H9 (cell line): ENCODE results near the gene CABP4. TPM values are rescaled to one million over a fixed set of nuclear protein-coding genes. Genes with fewer than 3 reads are reported as not detected.

Experiments
- DNase-seq: peaks from one replicate; pipeline ENCODE4 v3.0.0-alpha.2; 2017
- H2AFZ ChIP-seq: one replicate; pipeline ENCODE4 v1.6.1; 2013; ENCODE audit warnings: mild to moderate bottlenecking, low read length, control low read depth, moderate library complexity
- H2AK5ac ChIP-seq: 2 replicates; pipeline ENCODE4 v1.6.1; 2013; ENCODE audit warnings: low read length, control low read depth, mixed read lengths; ENCODE audit not compliant: insufficient read length
- H2BK120ac ChIP-seq: one replicate; pipeline ENCODE4 v1.6.1; 2013; ENCODE audit warnings: low read depth, mild to moderate bottlenecking, low read length, control low read depth, inconsistent platforms; ENCODE audit not compliant: poor library complexity, severe bottlenecking
- H2BK12ac ChIP-seq: 2 replicates; pipeline ENCODE4 v1.6.1; 2013; ENCODE audit warnings: low read length, control low read depth, mixed read lengths, low read depth; ENCODE audit not compliant: insufficient read length
- H2BK15ac ChIP-seq: 2 replicates; pipeline ENCODE4 v1.6.1; 2013; ENCODE audit warnings: low read depth, low read length, control low read depth
- H2BK20ac ChIP-seq: one replicate; pipeline ENCODE4 v1.6.1; 2013; ENCODE audit warnings: low read depth, mild to moderate bottlenecking, low read length, control low read depth, inconsistent platforms; ENCODE audit not compliant: poor library complexity, severe bottlenecking
- H2BK5ac ChIP-seq: 2 replicates; pipeline ENCODE4 v1.6.1; 2013; ENCODE audit warnings: low read length, control low read depth, mixed read lengths; ENCODE audit not compliant: insufficient read length
- H3K14ac ChIP-seq: 2 replicates; pipeline ENCODE4 v1.6.1; 2013; ENCODE audit warnings: low read length, control low read depth; ENCODE audit not compliant: insufficient read depth
- H3K18ac ChIP-seq: 2 replicates; pipeline ENCODE4 v1.6.1; 2013; ENCODE audit warnings: low read depth, mild to moderate bottlenecking, mixed read lengths, low read length, control low read depth; ENCODE audit not compliant: insufficient read length
- H3K23ac ChIP-seq: 2 replicates; pipeline ENCODE4 v1.6.1; 2013; ENCODE audit warnings: low read length, control low read depth, mixed read lengths, low read depth; ENCODE audit not compliant: insufficient read length
- H3K23me2 ChIP-seq: 2 replicates; pipeline ENCODE4 v1.6.1; 2013; ENCODE audit warnings: low read depth, mild to moderate bottlenecking, mixed read lengths, low read length, control low read depth; ENCODE audit not compliant: insufficient read length, poor library complexity, severe bottlenecking
- H3K27ac ChIP-seq: 2 replicates; pipeline ENCODE4 v1.5.1; 2013; ENCODE audit warnings: low read length, control low read depth, mixed read lengths, low read depth; ENCODE audit not compliant: insufficient read length
- H3K27me3 ChIP-seq: 2 replicates; pipeline ENCODE4 v1.6.1; 2013; ENCODE audit warnings: low read length, control low read depth, inconsistent platforms; ENCODE audit not compliant: insufficient read depth
- H3K4ac ChIP-seq: 2 replicates; pipeline ENCODE4 v1.6.1; 2013; ENCODE audit warnings: low read depth, mild to moderate bottlenecking, control low read depth, inconsistent platforms, low read length, moderate library complexity
- H3K4me1 ChIP-seq: 2 replicates; pipeline ENCODE4 v1.6.1; 2013; ENCODE audit warnings: low read length, control low read depth, inconsistent platforms; ENCODE audit not compliant: insufficient read depth
- H3K4me2 ChIP-seq: 2 replicates; pipeline ENCODE4 v1.6.1; 2013; ENCODE audit warnings: low read length, control low read depth, mixed read lengths; ENCODE audit not compliant: insufficient read length, insufficient read depth
- H3K56ac ChIP-seq: 2 replicates; pipeline ENCODE4 v1.6.1; 2013; ENCODE audit warnings: low read depth, mild to moderate bottlenecking, mixed read lengths, low read length, control low read depth; ENCODE audit not compliant: insufficient read length
- H3K79me1 ChIP-seq: 2 replicates; pipeline ENCODE4 v1.6.1; 2013; ENCODE audit warnings: low read depth, mild to moderate bottlenecking, moderate library complexity, low read length, control low read depth, inconsistent platforms; ENCODE audit not compliant: insufficient read depth, poor library complexity, severe bottlenecking
- H3K79me2 ChIP-seq: 2 replicates; pipeline ENCODE4 v1.6.1; 2013; ENCODE audit warnings: low read length, control low read depth, inconsistent platforms; ENCODE audit not compliant: insufficient read depth
- H3K9ac ChIP-seq: 2 replicates; pipeline ENCODE4 v1.6.1; 2013; ENCODE audit warnings: low read length, control low read depth, mixed read lengths; ENCODE audit not compliant: insufficient read length; ENCODE audit errors: extremely low read depth
- H3K9me3 ChIP-seq: one replicate; pipeline ENCODE4 v1.6.1; 2013; ENCODE audit warnings: low read depth, low read length, inconsistent platforms; ENCODE audit not compliant: control insufficient read depth
- H3T11ph ChIP-seq: one replicate; pipeline ENCODE4 v1.6.1; 2013; ENCODE audit warnings: mild to moderate bottlenecking, low read length, control low read depth, inconsistent platforms
- H4K20me1 ChIP-seq: one replicate; pipeline ENCODE4 v1.6.1; 2013; ENCODE audit not compliant: control insufficient read depth, insufficient read length, insufficient read depth
- H4K5ac ChIP-seq: 2 replicates; pipeline ENCODE4 v1.6.1; 2013; ENCODE audit warnings: low read depth, mild to moderate bottlenecking, mixed read lengths, low read length, control low read depth; ENCODE audit not compliant: insufficient read length
- H4K8ac ChIP-seq: replicated peaks from 2 replicates; pipeline ENCODE4 v1.6.1; 2013; ENCODE audit warnings: low read length, control low read depth, mixed read lengths, low read depth; ENCODE audit not compliant: insufficient read length
- H4K91ac ChIP-seq: 2 replicates; pipeline ENCODE4 v1.6.1; 2013; ENCODE audit warnings: low read depth, mild to moderate bottlenecking, moderate library complexity, mixed read lengths, low read length, control low read depth; ENCODE audit not compliant: insufficient read length
- H3K27ac Mint-ChIP-seq, 3 experiments: 2 replicates in 2 of 3; 3 replicates in 1 of 3; pipeline ENCODE4 v1.8.0; 2020 to 2021; ENCODE audit warnings: mixed read lengths in 3 of 3, mild to moderate bottlenecking in 1 of 3, moderate library complexity in 1 of 3
- H3K27me3 Mint-ChIP-seq: 2 replicates; pipeline ENCODE4 v1.8.0; 2021; ENCODE audit warnings: low read depth, mild to moderate bottlenecking, moderate library complexity, mixed read lengths
- H3K36me3 Mint-ChIP-seq, 3 experiments: 2 replicates in 2 of 3; 3 replicates in 1 of 3; pipeline ENCODE4 v1.8.0; 2020 to 2021; ENCODE audit warnings: low read depth in 3 of 3, mixed read lengths in 3 of 3; ENCODE audit not compliant: insufficient read depth in 1 of 3
- H3K4me1 Mint-ChIP-seq, 2 experiments: 2 replicates each; pipeline ENCODE4 v1.8.0; 2020; ENCODE audit warnings: mixed read lengths in 2 of 2
- H3K4me3 Mint-ChIP-seq, 2 experiments: 2 replicates in 1 of 2; 3 replicates in 1 of 2; pipeline ENCODE4 v1.8.0; 2020 to 2021; ENCODE audit warnings: mild to moderate bottlenecking in 2 of 2, mixed read lengths in 2 of 2, moderate library complexity in 1 of 2
- H3K9me3 Mint-ChIP-seq, 2 experiments: 2 replicates in 1 of 2; 3 replicates in 1 of 2; pipeline ENCODE4 v1.8.0; 2020; ENCODE audit warnings: mild to moderate bottlenecking in 2 of 2, mixed read lengths in 2 of 2, moderate library complexity in 1 of 2
- CTCF ChIP-seq: fragments of 200-600 bp; sonication (generic); conservative IDR thresholded peaks from 3 replicates; pipeline ENCODE4 v1.8.0; 2021; ENCODE audit warnings: antibody characterized with exemption, mild to moderate bottlenecking
- WGBS: extraction: QIAGEN DNeasy Blood & Tissue Kit; methylation state at CpG from one replicate; pipeline ENCODE4 v1.1.7; 2013; ENCODE audit warnings: missing lambda C conversion rate, low lambda C conversion rate, mixed read lengths; ENCODE audit not compliant: insufficient read length; ENCODE audit errors: extremely low coverage; 5-methylcytosine and 5-hydroxymethylcytosine counted together
- total RNA-seq: library from RNA; stranded (reverse); gene quantifications from 2 replicates; pipeline ENCODE4 v1.2.1, GENCODE V29; 2021

Gene CABP4
- total RNA-seq, 1 experiment from 2014 or later: not detected

- no peak for TF ChIP-seq CTCF
- no peak within 1 kb of the TSS for H4K5ac ChIP-seq
- H2BK120ac ChIP-seq: no peak within 1 kb of the TSS
- H4K91ac ChIP-seq: no peak within 1 kb of the TSS
- H3K79me1 ChIP-seq: no peaks in the 10 kb centered on the region
- no peaks in the 10 kb centered on the region for H4K20me1 ChIP-seq
- no peak within 1 kb of the TSS for H2AK5ac ChIP-seq
- H3K79me2 ChIP-seq: peaks cover 2% of the 10 kb centered on the region; the same call in 1 of the 2 replicates
- no peak within 1 kb of the TSS for H2BK12ac ChIP-seq
- H3K23ac ChIP-seq: no peak within 1 kb of the TSS
- H3K9ac ChIP-seq: peak within 1 kb of the TSS; percentile 60
- peak within 1 kb of the TSS; percentile 85 for H3K18ac ChIP-seq
- DNase-seq: peak; percentile 100
- H3K56ac ChIP-seq: no peak within 1 kb of the TSS
- no peaks in the 10 kb centered on the region; a peak in 1 of 5 replicates for H3K9me3 Mint-ChIP-seq
- no peak within 1 kb of the TSS for H2AFZ ChIP-seq
- H3K4me2 ChIP-seq: peak within 1 kb of the TSS; percentile 71
- no peaks in the 10 kb centered on the region for H3K9me3 ChIP-seq
- peaks cover 29% of the 10 kb centered on the region for H3K27me3 Mint-ChIP-seq
- WGBS: no CpG with 5 or more reads among the region's 57 CpGs
- peaks cover 5 to 10% (median 9%) of the 10 kb centered on the region in 3 experiments; a peak in 6 of 7 replicates for H3K36me3 Mint-ChIP-seq
- no peaks in the 10 kb centered on the region for H3K27me3 ChIP-seq
- no peak within 1 kb of the TSS for H3K4ac ChIP-seq
- no peak within 1 kb of the TSS for H2BK5ac ChIP-seq
- peak within 1 kb of the TSS; percentile 85 to 93 (median 87) for H3K27ac Mint-ChIP-seq
- no peak within 1 kb of the TSS for H4K8ac ChIP-seq
- H2BK15ac ChIP-seq: no peak within 1 kb of the TSS
- peak within 1 kb of the TSS; percentile 90 for H3K14ac ChIP-seq
- peaks cover 17% of the 10 kb centered on the region for H3K23me2 ChIP-seq
- H3T11ph ChIP-seq: no peak within 1 kb of the TSS
- no peak within 1 kb of the TSS for H3K27ac ChIP-seq
- peak within 1 kb of the TSS; percentile 75 to 80 for H3K4me3 Mint-ChIP-seq
- H2BK20ac ChIP-seq: no peak within 1 kb of the TSS
- peaks cover 19 to 27% of the 10 kb centered on the region in 2 experiments for H3K4me1 Mint-ChIP-seq
- no peaks in the 10 kb centered on the region for H3K4me1 ChIP-seq
Observed at GRCh38 chr11:67507864-67508485, 52.8 kb downstream of the CABP4 start, which contains the start of gene CDK2AP2. Gene CDK2AP2, minus strand, starts transcription at chr11:67508162. Its CDS starts 80 bp downstream, at chr11:67508082.
